Stimulated activated CD4-positive, alpha-beta T cell treated with anti-CD3 and anti-CD28 coated beads, Interleukin-15, amount 100 ng/mL, for 48 hours (primary cell): ENCODE results near the gene CCDC59.
"Not testable (repeated sequence)": the region's sequence is repeated elsewhere in the genome, so short reads cannot be mapped to it uniquely, and the experiment has no call there.

Experiments
- DNase-seq, 2 donors: peaks; one replicate each; pipeline ENCODE4 v3.0.0-alpha.2; 2020; ENCODE audit warnings: low read depth in 2 of 2

The CCDC59 gene

DNA sequence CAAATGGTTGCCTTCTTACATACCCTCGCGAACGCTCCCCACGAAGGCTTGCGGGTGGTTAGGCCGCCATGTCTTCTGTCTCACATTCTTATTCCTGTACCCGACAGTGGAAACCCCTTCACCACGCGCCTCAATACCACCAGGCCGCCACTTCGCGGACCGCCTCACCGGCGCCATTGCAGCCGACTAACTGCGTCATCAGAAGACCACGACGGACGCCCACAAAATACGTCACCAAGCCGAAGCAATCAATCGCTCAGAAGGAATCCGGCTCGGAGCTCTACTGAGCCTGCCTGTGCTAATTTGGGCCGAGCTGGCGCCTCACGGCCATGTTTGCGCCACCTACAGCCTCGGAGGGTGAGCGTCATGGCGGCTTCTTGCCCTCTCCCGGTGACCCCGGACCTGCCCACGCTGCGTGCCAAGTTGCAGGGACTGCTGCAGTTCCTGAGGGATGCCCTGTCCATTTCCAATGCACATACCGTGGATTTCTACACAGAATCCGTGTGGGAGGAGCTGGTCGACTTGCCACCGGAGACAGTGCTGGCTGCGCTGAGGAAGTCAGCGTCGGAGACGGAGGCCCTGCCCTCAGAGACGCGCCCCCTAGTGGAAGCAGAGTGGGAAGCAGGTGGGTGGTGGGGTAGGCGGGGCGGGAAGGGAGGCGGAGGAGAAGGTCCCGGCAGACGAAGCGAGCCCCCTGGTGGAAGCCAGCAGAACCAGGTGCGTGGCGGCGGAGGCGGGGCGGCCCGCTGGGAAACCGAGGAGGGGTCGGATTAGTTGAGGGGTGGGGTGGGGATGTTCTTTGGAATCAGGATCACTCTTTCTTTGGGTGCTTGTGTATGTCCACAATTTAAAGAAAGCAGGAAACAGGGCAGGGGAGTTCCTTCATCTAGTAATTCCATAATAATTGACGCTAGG, at the start of gene CCDC59, which contains the start of gene METTL25:
TSS of gene CCDC59 (minus strand) at position 188 of the 915 bp plus-strand sequence. CDS start at position 177, 11 bp downstream.
TSS of gene METTL25 (plus strand) at position 330 of the 915 bp plus-strand sequence. CDS start at position 367, 37 bp downstream.
- peak; percentile 93 to 95 for DNase-seq

- DNase-seq = no peak
These were observed 49.3 kb upstream of the CCDC59 start for GRCh38 chr12:82407481-82407880.

GRCh38 chr12:82406651-82407050, 48.5 kb upstream of the CCDC59 start:
- no peak for DNase-seq

- DNase-seq = no peak
These were observed 42.6 kb upstream of the CCDC59 start for GRCh38 chr12:82400819-82401218.

DNA sequence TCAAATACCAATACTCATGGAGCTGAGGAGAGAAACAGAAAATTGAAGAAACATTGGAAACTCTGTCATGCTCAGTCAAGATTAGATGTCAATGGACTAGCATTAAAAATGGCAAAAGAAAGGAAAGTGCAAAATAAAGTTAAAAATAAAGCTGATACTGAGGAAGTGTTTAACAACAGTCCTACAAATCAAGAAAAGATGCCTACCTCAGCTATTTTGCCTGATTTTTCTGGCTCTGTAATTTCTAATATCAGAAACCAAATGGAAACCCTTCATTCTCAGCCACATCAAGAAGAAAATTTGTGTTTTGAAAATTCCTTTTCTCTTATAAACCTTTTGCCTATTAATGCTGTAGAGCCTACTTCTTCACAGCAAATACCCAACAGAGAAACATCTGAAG, 40.7 kb upstream of the CCDC59 start:
- DNase-seq = no peak

- no peak for DNase-seq
These were observed 25.9 kb upstream of the CCDC59 start for GRCh38 chr12:82383930-82384552.

DNA sequence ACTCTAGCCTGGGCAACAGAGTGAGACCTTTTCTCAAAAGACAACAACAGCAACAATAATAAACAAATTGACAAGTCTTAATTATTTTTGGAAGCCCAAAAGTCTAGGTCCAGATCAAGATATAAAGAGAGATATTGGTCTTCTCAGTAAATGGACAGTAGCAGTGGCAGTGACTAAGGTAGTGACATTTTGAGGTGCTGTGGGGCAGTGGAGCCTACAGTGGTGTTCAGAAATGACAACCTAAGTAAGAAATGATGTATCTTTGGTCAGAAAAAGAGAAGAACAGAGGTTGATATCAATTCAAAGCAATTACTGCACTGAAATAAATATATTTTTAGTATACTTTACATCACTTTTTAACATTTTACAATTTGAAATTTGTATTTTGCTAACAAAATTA, 20.8 kb upstream of the CCDC59 start:
- no peak for DNase-seq

- no peak for DNase-seq
These were observed 17.0 kb upstream of the CCDC59 start for GRCh38 chr12:82375201-82375600.

GRCh38 chr12:82366197-82366596, 8.0 kb upstream of the CCDC59 start:
- DNase-seq = no peak

DNA sequence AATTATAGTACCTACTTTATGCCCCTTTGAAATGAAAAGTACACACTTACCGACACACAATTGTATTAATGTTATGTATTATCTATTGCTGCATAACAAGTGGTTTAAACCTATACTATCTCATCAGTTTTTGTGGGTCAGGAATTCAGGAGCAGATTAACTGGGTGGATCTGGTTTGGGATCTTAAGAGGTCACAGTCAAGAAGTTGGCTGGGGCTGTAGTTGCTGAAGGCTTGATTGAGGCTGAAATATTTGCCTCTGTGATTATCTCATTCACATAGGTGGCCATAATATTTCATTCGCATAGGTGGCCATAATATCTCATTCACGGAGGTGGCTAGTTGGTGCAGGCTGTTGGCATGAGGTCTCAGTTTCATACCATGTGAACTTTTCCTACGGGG, 5.8 kb upstream of the CCDC59 start:
- DNase-seq = no peak

GRCh38 chr12:82361461-82361915, 3.3 kb upstream of the CCDC59 start:
- DNase-seq = no peak

DNA sequence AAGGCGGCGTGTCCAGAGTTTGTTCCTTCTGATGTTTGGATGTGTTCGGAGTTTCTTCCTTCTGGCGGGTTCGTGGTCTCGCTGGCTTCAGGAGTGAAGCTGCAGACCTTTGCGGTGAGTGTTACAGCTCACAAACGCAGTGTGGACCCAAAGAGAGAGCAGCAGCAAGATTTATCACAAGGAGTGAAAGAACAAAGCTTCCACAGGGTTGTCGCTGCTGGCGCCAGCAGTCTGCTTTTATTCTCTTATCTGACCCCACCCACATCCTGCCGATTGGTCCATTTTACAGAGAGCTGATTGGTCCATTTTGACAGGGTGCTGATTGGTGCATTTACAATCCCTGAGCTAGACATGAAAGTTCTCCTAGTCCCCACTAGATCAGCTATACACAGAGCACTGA, 2.6 kb upstream of the CCDC59 start:
- not testable (repeated sequence) for DNase-seq

- DNase-seq = no peak
These were observed 910 bp upstream of the CCDC59 start for GRCh38 chr12:82359115-82359478.

DNA sequence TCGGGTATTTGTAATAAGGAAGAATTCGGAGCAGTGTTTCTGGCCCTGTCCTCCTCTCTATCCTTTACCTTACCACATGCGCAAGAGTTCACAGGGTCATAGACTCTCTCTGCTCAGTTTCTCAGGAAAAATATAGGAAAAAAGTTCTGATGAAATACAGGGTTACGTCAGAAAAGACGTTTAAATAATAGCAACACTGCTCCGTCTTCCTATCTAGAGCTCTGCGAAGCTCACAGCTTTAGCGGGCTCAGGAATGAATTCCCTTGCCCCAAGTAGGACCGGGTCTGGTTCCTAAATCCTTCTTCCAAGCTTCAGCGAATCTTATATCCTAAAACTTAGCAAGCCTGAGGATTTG, 365 bp downstream of the CCDC59 start:
- DNase-seq = no peak

- DNase-seq = no peak
These were observed 847 bp downstream of the CCDC59 start for GRCh38 chr12:82357340-82357739.

DNA sequence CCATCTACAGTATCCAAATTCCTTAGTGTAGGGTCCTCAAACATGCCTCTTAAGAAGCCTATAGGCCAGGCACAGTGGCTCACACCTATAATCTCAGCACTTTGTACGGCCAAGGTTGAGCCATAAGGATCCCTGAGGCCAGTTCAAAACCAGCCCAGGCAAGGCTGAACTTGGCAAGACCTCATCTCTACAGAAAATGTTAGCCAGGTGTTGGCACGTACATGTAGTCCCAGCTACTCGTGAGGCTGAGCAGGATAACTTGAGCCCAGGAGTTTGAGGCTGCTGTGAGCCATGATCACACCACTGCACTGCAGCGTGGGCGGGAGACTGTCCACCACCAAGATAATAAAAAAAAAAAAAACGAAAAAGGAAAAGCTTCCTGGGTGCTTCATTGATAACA, 6.8 kb downstream of the CCDC59 start:
- no peak for DNase-seq

DNA sequence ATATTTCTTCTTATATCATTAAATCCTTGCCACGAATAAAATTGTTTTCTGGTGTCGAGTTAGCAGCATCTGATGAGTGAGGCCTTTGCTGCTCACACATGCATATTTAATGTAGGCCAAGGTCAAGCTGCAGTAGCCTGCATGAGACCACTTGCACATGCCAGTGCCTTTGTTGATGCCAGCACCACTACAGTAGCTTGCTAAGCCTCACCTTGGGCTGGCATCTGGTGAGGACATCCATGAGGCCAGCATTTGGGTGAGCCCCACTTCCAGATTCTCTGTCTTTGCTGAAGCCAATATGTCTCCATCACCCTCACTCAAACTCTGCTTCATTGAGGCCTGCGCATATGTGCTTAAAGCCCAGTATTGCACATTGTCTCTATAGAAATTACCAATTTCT, 8.0 kb downstream of the CCDC59 start:
- no peak for DNase-seq

- DNase-seq = no peak
These were observed 28.7 kb downstream of the CCDC59 start for GRCh38 chr12:82329508-82329907.

GRCh38 chr12:82327861-82328260, 30.3 kb downstream of the CCDC59 start:
- no peak for DNase-seq

- no peak for DNase-seq
These were observed 31.2 kb downstream of the CCDC59 start for GRCh38 chr12:82326905-82327503.

DNA sequence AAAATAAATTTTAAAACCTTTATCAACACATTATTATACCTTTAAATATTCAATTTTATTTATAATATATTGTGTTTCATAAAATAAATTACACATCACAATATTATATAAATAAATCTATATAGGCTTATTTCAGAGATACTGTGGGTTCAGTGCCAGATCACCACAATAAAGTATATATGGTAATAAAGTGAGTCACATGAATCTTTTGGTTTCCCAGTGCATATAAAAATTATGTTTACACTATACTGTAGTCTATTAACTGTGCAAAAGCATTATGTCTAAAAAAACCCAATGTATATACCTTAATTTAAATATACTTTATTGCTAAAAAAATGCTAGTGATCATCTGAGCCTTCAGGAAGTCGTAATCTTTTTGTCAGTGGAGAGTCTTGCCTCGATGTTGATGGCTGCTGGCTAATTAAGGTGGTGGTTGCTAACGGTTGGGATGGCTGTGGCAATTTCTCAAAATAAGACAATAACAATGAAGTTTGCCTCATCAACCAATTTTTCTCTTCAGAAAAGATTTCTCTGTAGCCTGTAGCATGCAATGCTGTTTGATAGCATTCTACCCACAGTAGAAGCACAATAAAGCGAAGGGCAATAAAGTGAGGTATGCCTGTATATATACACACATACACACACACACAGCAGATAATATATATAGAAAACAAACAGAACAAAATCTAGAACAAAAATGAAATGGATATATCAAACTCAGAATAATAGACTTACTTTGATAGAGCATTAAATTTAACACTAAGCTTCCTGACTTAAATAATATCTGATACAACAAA, 32.4 kb downstream of the CCDC59 start:
- no peak for DNase-seq

DNA sequence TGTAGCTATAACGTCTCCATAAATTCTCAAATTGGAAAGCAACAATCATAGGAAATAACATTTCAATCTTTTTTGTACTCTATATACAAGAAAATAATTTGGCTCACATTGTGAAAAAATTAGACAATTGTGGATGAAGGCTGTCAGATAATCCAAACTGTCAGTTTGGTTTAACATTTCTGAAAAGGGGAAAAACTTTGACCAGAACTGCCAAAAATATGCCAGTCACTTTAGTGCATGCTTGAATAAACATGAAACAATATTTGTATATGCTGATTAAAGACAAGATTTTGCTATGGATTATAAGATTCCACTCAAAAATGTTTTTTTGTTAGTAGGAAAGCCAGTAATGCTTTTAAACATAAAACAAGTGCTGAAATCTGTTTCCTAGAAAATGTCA, 38.9 kb downstream of the CCDC59 start:
- no peak for DNase-seq
